Measurements from ENCODE around the gene NFYC.
"Not testable (repeated sequence)": the region's sequence is repeated elsewhere in the genome, so short reads cannot be mapped to it uniquely, and the experiment has no call there.

NFYC gene

GRCh38 chr1:40665335-40666171, 26.0 kb upstream of the NFYC start, which contains the start of gene RIMS3:
Gene RIMS3 (minus strand): TSS chr1:40665682. CDS start chr1:40641925, 23,757 bp downstream.
- no peak for DNase-seq (ENCODE audit: low read depth)

- peak; percentile 58 for DNase-seq (ENCODE audit: low read depth)
Measured at GRCh38 chr1:40668769-40669525, 22.6 kb upstream of the NFYC start.

GRCh38 chr1:40673452-40673851, 18.1 kb upstream of the NFYC start:
- DNase-seq (ENCODE audit: low read depth) = no peak

- DNase-seq (ENCODE audit: low read depth) = no peak
Measured at GRCh38 chr1:40676501-40676900, 15.0 kb upstream of the NFYC start.

DNA sequence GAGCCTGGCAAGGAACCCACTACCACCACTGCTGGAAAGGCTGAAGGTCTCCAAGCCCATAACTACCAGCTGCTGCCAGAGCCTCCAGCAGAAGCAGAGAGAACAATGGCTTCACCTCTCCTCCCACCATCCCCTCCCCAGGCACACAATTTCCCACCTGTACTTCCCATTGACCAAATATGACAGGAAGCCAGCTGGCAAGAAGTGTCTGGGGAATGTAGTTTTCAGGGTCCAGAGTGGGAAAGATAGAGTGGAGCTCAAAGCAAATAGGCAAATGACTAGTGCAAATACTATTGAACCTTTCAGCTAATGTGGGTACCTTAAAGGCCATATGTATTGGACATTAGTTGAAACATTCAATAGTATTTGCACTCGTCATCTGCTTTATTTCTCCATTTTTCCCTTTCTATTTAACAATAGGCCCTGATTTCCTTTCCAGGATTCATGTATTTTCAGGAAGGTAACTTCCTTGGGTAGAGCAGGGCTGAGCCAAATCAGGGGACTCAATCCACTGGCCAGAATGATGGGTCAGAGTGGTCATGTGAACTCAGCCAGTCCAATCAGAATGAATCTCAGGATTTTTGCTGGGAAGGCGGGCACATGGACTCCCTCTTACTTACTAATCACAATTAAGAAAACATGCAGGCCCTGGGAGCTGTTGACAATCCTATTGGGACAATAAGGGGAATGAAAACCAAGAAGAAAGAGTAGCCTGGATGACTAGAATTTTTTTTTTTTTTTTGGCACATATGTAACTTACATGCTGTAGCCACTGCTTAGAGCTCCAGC, 12.1 kb upstream of the NFYC start:
- DNase-seq (ENCODE audit: low read depth) = no peak

DNA sequence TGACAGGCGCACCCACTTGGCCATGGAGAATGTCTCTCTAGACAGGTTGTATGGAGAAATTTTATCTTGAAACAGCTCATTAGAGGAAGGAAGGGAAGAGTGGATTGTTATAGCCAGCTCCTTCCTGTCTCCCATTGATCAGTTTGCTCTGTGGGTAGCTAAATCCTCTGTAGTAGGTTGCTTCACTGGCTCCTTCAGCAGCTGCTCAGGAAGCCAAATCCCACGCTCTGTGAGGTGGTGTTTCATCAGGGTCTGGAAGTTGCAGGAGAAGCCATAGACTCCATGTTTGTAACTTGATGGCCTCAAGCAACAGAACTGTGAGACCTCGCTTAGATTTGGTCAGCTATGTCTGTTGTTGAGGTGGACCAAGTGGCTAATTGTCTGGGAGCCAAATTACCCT, 6.8 kb upstream of the NFYC start:
- no peak for DNase-seq (ENCODE audit: low read depth)

GRCh38 chr1:40687059-40687458, 4.4 kb upstream of the NFYC start:
- DNase-seq (ENCODE audit: low read depth) = no peak

DNA sequence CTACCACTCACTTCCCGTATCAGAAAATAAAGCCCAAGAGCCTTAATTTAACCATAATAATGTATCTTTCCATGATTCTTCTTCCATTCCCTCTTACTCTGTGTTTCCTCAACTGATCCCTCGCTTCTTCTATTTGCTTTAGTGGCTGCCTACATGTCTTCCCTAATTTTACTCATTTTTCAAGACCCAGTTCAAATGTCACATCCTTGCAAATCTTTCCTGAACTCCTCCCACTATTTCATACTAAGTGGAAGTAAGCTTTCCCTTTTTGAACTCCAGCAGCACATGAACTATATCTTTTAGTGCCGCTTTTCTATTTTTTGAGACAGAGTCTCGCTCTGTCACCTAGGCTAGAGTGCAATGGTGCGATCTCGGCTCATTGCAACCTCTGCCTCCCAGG, 3.8 kb upstream of the NFYC start:
- DNase-seq (ENCODE audit: low read depth) = no peak

DNA sequence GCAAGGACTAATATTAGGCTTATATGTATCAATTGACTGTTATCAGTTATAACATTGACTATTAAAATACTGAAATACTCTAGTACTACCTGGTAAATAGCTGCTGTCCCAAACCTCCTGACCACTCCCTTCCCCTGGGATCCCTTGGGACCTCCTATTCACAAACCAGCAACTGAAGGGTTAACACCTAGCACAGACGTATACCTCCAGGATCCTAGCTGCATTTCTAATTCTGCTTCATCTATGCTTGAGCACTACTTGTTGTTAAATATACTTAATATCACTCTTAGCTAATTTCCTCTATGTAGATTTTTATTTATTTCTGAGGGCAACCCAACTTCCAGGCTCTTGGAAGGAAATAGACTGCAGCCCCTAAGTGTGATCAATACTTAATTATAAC, 1.8 kb upstream of the NFYC start:
- DNase-seq (ENCODE audit: low read depth) = no peak

GRCh38 chr1:40690771-40691537, 550 bp upstream of the NFYC start:
- DNase-seq (ENCODE audit: low read depth) = no peak

- DNase-seq (ENCODE audit: low read depth) = no peak
Measured at GRCh38 chr1:40692429-40692895, 958 bp downstream of the NFYC start.

- DNase-seq (ENCODE audit: low read depth) = no peak
Measured at GRCh38 chr1:40693425-40693824, 1.9 kb downstream of the NFYC start.

GRCh38 chr1:40694353-40694874, 2.9 kb downstream of the NFYC start:
- DNase-seq (ENCODE audit: low read depth) = no peak

- DNase-seq (ENCODE audit: low read depth) = no peak
Measured at GRCh38 chr1:40696294-40696693, 4.8 kb downstream of the NFYC start.

DNA sequence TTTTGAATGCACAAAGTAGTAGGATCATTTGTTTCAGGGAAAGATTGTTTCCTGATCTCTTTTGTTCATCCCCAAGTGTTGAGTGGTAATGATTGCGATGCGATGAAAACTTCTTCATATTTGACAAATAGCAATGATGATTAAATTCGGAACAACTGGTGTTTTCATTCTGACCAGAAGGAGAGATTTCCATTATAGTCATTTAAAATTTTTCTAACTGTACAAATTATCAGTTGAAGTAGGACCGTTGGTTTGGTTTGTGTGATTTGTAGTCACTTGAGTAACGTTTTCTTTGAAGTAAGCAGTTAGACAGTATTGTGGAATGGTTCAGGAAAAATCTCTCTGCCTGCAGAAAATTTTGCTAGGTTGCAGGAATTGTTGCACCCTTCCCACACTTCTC, 5.9 kb downstream of the NFYC start:
- no peak for DNase-seq (ENCODE audit: low read depth)

DNA sequence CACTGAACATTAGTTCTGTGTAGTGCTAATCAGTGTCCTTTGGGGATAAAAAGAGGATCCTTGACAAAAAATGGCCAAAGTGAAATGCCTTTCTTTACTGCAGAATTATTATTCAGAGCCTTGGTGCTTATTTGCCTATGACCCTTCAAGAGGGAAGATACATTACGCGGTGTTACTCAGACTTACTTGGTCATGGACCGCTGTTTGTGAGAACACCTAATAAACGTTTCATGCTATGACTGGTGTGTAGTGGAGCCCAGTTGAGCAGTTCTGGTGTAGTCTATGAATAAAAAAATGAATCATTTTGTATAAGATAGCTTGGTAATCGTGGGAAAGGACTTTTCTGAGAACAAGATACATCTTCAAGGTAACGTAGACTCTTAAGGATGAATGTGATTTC, 8.3 kb downstream of the NFYC start:
- no peak for DNase-seq (ENCODE audit: low read depth)

GRCh38 chr1:40701684-40702083, 10.2 kb downstream of the NFYC start:
- no peak for DNase-seq (ENCODE audit: low read depth)

DNA sequence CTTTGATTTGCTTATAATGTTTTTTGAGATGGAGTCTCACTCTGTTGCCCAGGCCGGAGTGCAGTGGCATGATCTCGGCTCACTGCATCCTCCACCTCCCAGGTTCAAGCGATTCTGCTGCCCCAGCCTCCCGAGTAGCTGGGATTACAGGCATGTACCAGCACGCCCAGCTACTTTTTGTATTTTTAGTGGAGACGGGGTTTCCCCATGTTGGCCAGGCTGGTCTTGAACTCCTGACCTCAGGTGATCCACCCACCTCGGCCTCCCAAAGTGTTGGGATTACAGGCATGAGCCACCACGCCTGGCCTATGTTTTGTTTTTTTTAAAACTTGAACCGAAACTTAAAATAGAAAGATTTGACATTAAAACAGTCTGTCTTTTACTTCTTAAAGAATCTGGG, 11.3 kb downstream of the NFYC start:
- not testable (repeated sequence) for DNase-seq (ENCODE audit: low read depth)

DNA sequence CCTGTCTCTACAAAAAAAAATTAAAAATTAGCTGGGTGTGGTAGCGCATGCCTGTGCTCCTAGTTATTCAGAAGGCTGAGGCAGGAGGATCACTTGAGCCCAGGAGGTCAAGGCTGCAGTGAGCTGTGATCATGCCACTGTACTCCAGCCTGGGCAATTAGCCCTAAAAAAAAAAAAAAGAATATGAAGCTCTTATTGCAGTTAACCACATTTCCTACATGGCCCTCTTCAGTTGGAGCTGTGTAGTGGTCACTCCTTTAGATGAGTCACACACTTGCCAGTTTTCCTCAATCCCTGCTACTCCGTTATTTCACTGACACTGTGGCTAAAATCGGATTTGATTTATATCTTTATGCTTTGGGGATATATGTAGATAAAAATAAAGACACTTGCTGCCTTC, 11.8 kb downstream of the NFYC start:
- DNase-seq (ENCODE audit: low read depth) = peak; percentile 23

DNA sequence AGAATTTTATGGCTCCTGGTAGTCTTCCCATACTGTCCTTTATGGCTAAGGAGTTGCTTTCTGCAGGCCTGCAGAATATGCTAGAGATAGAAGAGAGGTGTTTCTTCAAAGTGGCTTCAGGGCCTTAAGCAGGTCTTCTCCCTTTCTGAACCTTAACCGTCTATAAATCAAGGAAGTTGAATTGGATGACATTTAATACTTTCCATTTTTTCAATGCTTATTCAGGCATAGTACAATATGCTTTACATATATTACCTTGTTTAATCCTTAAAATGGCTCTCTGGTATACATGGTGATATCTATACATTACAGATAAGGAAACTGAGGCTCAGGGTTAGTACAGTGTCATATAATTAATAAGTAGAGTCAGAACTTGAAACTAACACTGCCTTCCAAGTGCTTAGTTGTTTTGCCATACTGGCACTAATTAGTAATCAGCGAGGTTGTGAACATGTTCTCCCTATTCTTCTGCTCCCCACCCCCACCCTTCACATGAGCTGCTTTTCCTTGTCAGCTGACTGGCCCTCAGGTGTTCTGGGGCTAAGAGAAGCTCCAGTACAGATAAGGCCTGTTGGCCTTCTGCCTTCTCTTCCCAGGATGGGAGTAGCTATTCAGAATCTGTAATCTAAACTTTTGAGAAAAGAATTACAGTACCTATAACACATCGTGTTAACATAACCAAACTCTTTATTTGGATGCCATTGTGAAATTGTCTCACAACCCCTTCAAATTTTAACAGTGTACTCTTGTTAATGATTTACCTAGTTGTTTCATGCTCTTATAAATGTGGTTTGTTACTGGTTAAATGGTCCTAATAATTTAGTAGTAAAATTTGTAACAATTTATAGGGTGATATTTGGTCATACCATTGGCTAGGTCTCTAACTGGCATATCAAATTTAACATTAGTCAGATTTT, 13.6 kb downstream of the NFYC start:
- no peak for DNase-seq (ENCODE audit: low read depth)
